Keratinocyte (primary cell): ENCODE measurements around the gene KHDC4.

Experiments
- CTCF ChIP-seq, 3 experiments: IDR thresholded peaks in 1 of 3; conservative IDR thresholded peaks in 1 of 3; optimal IDR thresholded peaks in 1 of 3; 2 replicates in 2 of 3; 3 replicates in 1 of 3; pipeline versions ENCODE3 to v1.5.1; 2011; ENCODE audit warnings: low read length in 3 of 3, mild to moderate bottlenecking in 3 of 3, moderate library complexity in 2 of 3, control low read depth in 1 of 3, inconsistent platforms in 1 of 3; ENCODE audit not compliant: insufficient read depth in 2 of 3; ENCODE audit errors: extremely low read depth in 1 of 3
- EZH2 ChIP-seq: IDR thresholded peaks from one replicate; pipeline ENCODE4 v1.6.1; 2012; ENCODE audit warnings: inconsistent platforms, mild to moderate bottlenecking, low read length, moderate library complexity

- TF ChIP-seq CTCF (optimal IDR thresholded peaks at IDR 0.05 in 1 of 3, IDR thresholded peaks at IDR 0.05 in 1 of 3, conservative IDR thresholded peaks at IDR 0.05 in 1 of 3; ENCODE audit: extremely low read depth in 1 of 3, insufficient read depth in 2 of 3, low read length in 3 of 3), result no peak
- no peak for TF ChIP-seq EZH2
Measured at GRCh38 chr1:155964193-155964592, 30.0 kb upstream of the KHDC4 start.
